HCT116 (cell line): ENCODE results near the gene RNF8. TPM values are rescaled to one million over a fixed set of nuclear protein-coding genes. Genes with fewer than 3 reads are reported as not detected.

Source experiments
- ATAC-seq: fragments of 200-7000 bp; cut with Tn5 transposase; 2 replicates; pipeline ENCODE4 v1.9.1; 2020; ENCODE audit warnings: mild to moderate bottlenecking, moderate library complexity
- BruUV-seq: library from RNA; stranded (reverse); fragments of 400-500 nt; replicated peaks from 2 replicates; lab custom pipeline; 2021; lab: Mats Ljungman, UMichigan
- CTCF ChIA-PET: fragments of 300-600 bp; sonication (Branson Sonifier 250); formaldehyde crosslinking; loops from one replicate; lab custom pipeline; 2021; ENCODE audit warnings: antibody characterized with exemption; lab: Charles Lee
- POLR2A ChIA-PET: fragments of 300-600, 350-600 bp; sonication (Branson Sonifier 250); formaldehyde crosslinking; loops from one replicate; lab custom pipeline; 2021; ENCODE audit warnings: antibody characterized with exemption; lab: Charles Lee
- RAD21 ChIA-PET, 2 experiments: fragments of 300-600 bp; sonication (Branson Sonifier 250); formaldehyde crosslinking; loops; one replicate each; lab custom pipeline; 2023; ENCODE audit warnings: low total read pairs in 2 of 2; ENCODE audit not compliant: uncharacterized antibody in 2 of 2, unreplicated experiment in 2 of 2, low non-redundant PET in 1 of 2; lab: Charles Lee
- DNase-seq: peaks from one replicate; pipeline ENCODE4 v3.0.0-alpha.2; 2010; ENCODE audit warnings: low read depth, low spot score
- H2AFZ ChIP-seq: fragments of 200-600 bp; shearing (Covaris generic), sonication (generic); 2 replicates; pipeline ENCODE4 v1.6.1; 2017; ENCODE audit warnings: low read depth, mixed run types, mixed read lengths, antibody characterized with exemption, low read length; ENCODE audit not compliant: poor library complexity, severe bottlenecking
- H3K27ac ChIP-seq: 2 replicates; pipeline ENCODE4 v1.5.1; 2012; ENCODE audit warnings: low read depth, low read length
- H3K27me3 ChIP-seq: fragments of 200-600 bp; sonication (generic); 2 replicates; pipeline ENCODE4 v1.6.1; 2016; ENCODE audit warnings: mixed run types, low read length, mixed read lengths; ENCODE audit not compliant: insufficient read depth
- H3K36me3 ChIP-seq, 2 experiments: fragments of 200-500 bp in 1 of 2; fragments of 200-600 bp in 1 of 2; sonication (Bioruptor generic) in 1 of 2; sonication (generic) in 1 of 2; 2 replicates each; pipeline versions ENCODE4 v1.5.1 to v1.6.1; 2014 to 2016; ENCODE audit warnings: low read length in 2 of 2, inconsistent platforms in 1 of 2, mixed read lengths in 1 of 2, mixed run types in 1 of 2; ENCODE audit not compliant: insufficient read depth in 2 of 2, control insufficient read depth in 1 of 2
- H3K4me1 ChIP-seq, 2 experiments: fragments of 200-600 bp in 1 of 2; sonication (generic) in 1 of 2; 2 replicates each; pipeline versions ENCODE4 v1.5.1 to v1.6.1; 2012 to 2017; ENCODE audit warnings: low read length in 2 of 2, inconsistent platforms in 1 of 2, mild to moderate bottlenecking in 1 of 2, mixed read lengths in 1 of 2, mixed run types in 1 of 2, moderate library complexity in 1 of 2; ENCODE audit not compliant: insufficient read depth in 2 of 2, control insufficient read depth in 1 of 2
- H3K4me2 ChIP-seq: fragments of 200-600 bp; sonication (generic); 2 replicates; pipeline ENCODE4 v1.6.1; 2017; ENCODE audit warnings: mixed run types, low read length, mixed read lengths
- H3K4me3 ChIP-seq, 2 experiments: fragments of 200-600 bp in 1 of 2; sonication (generic) in 1 of 2; replicated peaks in 1 of 2; 2 replicates each; pipeline ENCODE4 v1.5.1; 2011 to 2016; ENCODE audit warnings: low read length in 2 of 2, control low read depth in 1 of 2, low read depth in 1 of 2, mild to moderate bottlenecking in 1 of 2, mixed read lengths in 1 of 2, mixed run types in 1 of 2
- H3K79me2 ChIP-seq: fragments of 200-600 bp; sonication (generic); 2 replicates; pipeline ENCODE4 v1.6.1; 2017; ENCODE audit warnings: mild to moderate bottlenecking, mixed run types, low read length, moderate library complexity, mixed read lengths; ENCODE audit not compliant: insufficient read depth
- H3K9ac ChIP-seq: fragments of 200-600 bp; sonication (generic); 2 replicates; pipeline ENCODE4 v1.6.1; 2016; ENCODE audit warnings: low read length, mixed read lengths
- H3K9me2 ChIP-seq: fragments of 200-600 bp; sonication (generic), shearing (Covaris generic); 2 replicates; pipeline ENCODE4 v1.6.1; 2017; ENCODE audit warnings: mixed run types, mild to moderate bottlenecking, moderate library complexity; ENCODE audit not compliant: insufficient read depth
- H3K9me3 ChIP-seq, 2 experiments: fragments of 200-500 bp in 1 of 2; fragments of 200-600 bp in 1 of 2; sonication (Bioruptor generic) in 1 of 2; sonication (generic) in 1 of 2; 2 replicates each; pipeline ENCODE4 v1.6.1; 2014 to 2017; ENCODE audit warnings: low read length in 2 of 2, mixed read lengths in 2 of 2, inconsistent platforms in 1 of 2, low read depth in 1 of 2, mild to moderate bottlenecking in 1 of 2, mixed run types in 1 of 2, moderate library complexity in 1 of 2; ENCODE audit not compliant: control insufficient read depth in 1 of 2, insufficient read depth in 1 of 2
- H4K20me1 ChIP-seq: fragments of 200-600 bp; sonication (generic), shearing (Covaris generic); 2 replicates; pipeline ENCODE4 v1.6.1; 2017; ENCODE audit warnings: mixed run types, mild to moderate bottlenecking, moderate library complexity; ENCODE audit not compliant: insufficient read depth
- ATF3 ChIP-seq: IDR thresholded peaks from 2 replicates; pipeline ENCODE4 v1.6.1; 2012
- CBX3 ChIP-seq: IDR thresholded peaks from 2 replicates; pipeline ENCODE4 v1.6.1; 2012; ENCODE audit warnings: low read depth
- CEBPB ChIP-seq: IDR thresholded peaks from 2 replicates; pipeline ENCODE4 v1.6.1; 2012; ENCODE audit warnings: low read depth
- CTCF ChIP-seq, 3 experiments: fragments of 200-600 bp in 1 of 3; sonication (generic) in 1 of 3; IDR thresholded peaks in 2 of 3; conservative IDR thresholded peaks in 1 of 3; 2 replicates each; pipeline ENCODE4 v1.5.1; 2012 to 2017; ENCODE audit warnings: low read depth in 2 of 3, low read length in 2 of 3, antibody characterized with exemption in 1 of 3, borderline replicate concordance in 1 of 3, control low read depth in 1 of 3, mild to moderate bottlenecking in 1 of 3, mixed read lengths in 1 of 3, mixed run types in 1 of 3, moderate library complexity in 1 of 3; ENCODE audit not compliant: insufficient read depth in 1 of 3
- EGR1 ChIP-seq: IDR thresholded peaks from 2 replicates; pipeline ENCODE4 v1.6.1; 2012; ENCODE audit warnings: low read depth
- ELF1 ChIP-seq: IDR thresholded peaks from 2 replicates; pipeline ENCODE4 v1.6.1; 2012; ENCODE audit warnings: low read depth, borderline replicate concordance
- EZH2 ChIP-seq: fragments of 200-600 bp; sonication (generic); IDR thresholded peaks from 2 replicates; pipeline ENCODE4 v1.6.1; 2017; ENCODE audit warnings: antibody characterized with exemption, mixed run types
- EZH2phosphoT487 ChIP-seq: fragments of 200-600 bp; IDR thresholded peaks from 2 replicates; pipeline ENCODE4 v1.6.1; 2018; ENCODE audit warnings: antibody characterized with exemption, borderline replicate concordance
- FOSL1 ChIP-seq: IDR thresholded peaks from 2 replicates; pipeline ENCODE4 v1.6.1; 2012; ENCODE audit warnings: low read depth
- JUND ChIP-seq: IDR thresholded peaks from 2 replicates; pipeline ENCODE4 v1.6.1; 2012
- POLR2A ChIP-seq: IDR thresholded peaks from 2 replicates; pipeline ENCODE4 v1.7.0; 2011; ENCODE audit warnings: borderline replicate concordance; ENCODE audit not compliant: insufficient read depth, insufficient read length; ENCODE audit errors: extremely low read depth
- POLR2AphosphoS5 ChIP-seq: IDR thresholded peaks from 2 replicates; pipeline ENCODE4 v1.6.1; 2011; ENCODE audit warnings: mild to moderate bottlenecking, low read depth, low read length, moderate library complexity
- REST ChIP-seq: IDR thresholded peaks from 2 replicates; pipeline ENCODE4 v1.6.1; 2012; ENCODE audit warnings: low read depth
- SIN3A ChIP-seq: IDR thresholded peaks from 2 replicates; pipeline ENCODE4 v1.6.1; 2012; ENCODE audit warnings: low read depth
- TCF7L2 ChIP-seq: IDR thresholded peaks from 2 replicates; pipeline ENCODE4 v1.7.0; 2011; ENCODE audit warnings: borderline replicate concordance, inconsistent platforms; ENCODE audit not compliant: insufficient read depth, insufficient read length; ENCODE audit errors: extremely low read depth
- ZBTB33 ChIP-seq: IDR thresholded peaks from 2 replicates; pipeline ENCODE4 v1.6.1; 2011; ENCODE audit warnings: mild to moderate bottlenecking, low read length, moderate library complexity; ENCODE audit not compliant: insufficient replicate concordance; ENCODE audit errors: extremely low read depth
- ZFX ChIP-seq: fragments of 450-650 bp; IDR thresholded peaks from 2 replicates; pipeline ENCODE4 v1.6.1; 2017
- intact Hi-C: fragments of 100-400 bp; cut with micrococcal nuclease; formaldehyde crosslinking; loops from 2 replicates; pipeline ENCODE4 v1.10.0; 2022
- total RNA-seq: library from RNA; stranded (reverse); gene quantifications from one replicate; pipeline ENCODE4 v1.2.1, GENCODE V29; 2021; ENCODE audit not compliant: unreplicated experiment
- TF ChIP-seq, protein P1 (sequence below): IDR thresholded peaks from 2 replicates; pipeline ENCODE4 v1.6.1; 2012

The RNF8 gene
- total RNA-seq, 1 experiment from 2014 or later: 28.0 TPM

DNA sequence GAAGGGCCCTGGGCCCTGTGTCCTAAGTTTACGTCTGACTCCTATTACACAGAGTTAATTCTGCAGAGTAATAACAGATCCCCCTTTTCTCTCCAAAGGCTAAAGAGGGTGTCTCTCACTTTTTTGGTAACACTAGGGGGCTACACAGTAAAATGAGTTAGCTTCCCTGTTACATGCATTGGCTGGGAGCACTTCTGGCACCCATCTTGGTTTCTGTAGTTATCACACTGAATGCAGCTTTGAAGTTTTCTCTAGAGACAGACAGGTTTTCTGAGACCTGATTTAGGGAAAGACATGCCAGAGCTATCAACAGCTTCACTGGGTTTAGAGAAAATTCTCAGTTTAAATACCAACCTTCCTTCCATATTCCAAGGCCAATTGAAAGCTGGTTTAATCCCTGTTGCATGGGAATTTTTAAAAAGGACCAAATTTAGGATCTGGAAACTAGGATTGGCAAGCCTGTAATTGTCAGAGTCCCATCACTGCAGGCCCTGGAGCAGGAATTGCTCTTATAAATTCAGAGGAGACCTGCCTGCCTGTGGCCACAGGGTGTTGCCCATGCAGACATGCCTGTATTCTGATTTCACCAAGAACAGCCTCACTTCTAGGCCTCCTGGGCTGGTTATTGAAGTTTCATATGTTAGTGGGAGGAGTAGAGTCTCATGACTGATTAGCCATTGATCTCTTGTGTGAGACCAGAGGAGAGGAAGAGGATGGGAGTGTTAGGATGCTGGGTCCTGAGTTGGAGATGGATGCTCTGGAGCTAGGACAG lies 29.4 kb downstream of the RNF8 start:
- no peak overlapping the region for H3K27ac ChIP-seq
- H3K4me3 ChIP-seq: no peak overlapping the region
- no peaks in the 10 kb centered on the region for H4K20me1 ChIP-seq
- POLR2A ChIA-PET: no interaction called here
- no peak for TF ChIP-seq JUND
- no peak for TF ChIP-seq SIN3A
- no peak for TF ChIP-seq ATF3
- TF ChIP-seq CEBPB: no peak
- TF ChIP-seq EZH2phosphoT487: no peak
- TF ChIP-seq ELF1: no peak
- TF ChIP-seq ZBTB33: no peak
- TF ChIP-seq TCF7L2: no peak
- TF ChIP-seq EZH2: no peak
- TF ChIP-seq FOSL1: no peak
- TF ChIP-seq ZFX: no peak
- TF ChIP-seq CTCF (IDR thresholded peaks at IDR 0.05 in 2 of 3, conservative IDR thresholded peaks at IDR 0.05 in 1 of 3; ENCODE audit: borderline replicate concordance in 1 of 3, insufficient read depth in 1 of 3, low read depth in 2 of 3, low read length in 2 of 3): no peak
- TF ChIP-seq POLR2A: no peak
- TF ChIP-seq POLR2AphosphoS5: no peak
- TF ChIP-seq REST: no peak
- TF ChIP-seq CBX3: no peak
- TF ChIP-seq, protein P1, sequence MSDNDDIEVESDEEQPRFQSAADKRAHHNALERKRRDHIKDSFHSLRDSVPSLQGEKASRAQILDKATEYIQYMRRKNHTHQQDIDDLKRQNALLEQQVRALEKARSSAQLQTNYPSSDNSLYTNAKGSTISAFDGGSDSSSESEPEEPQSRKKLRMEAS: no peak
- no peak for TF ChIP-seq EGR1
- H3K27me3 ChIP-seq: no peaks in the 10 kb centered on the region
- ATAC-seq: no peak
- RAD21 ChIA-PET: no interaction called here
- no peak overlapping the region for H2AFZ ChIP-seq
- no peaks in the 10 kb centered on the region; the same call in 1 of the 2 replicates for H3K79me2 ChIP-seq
- BruUV-seq: no TSS peak
- peaks cover 15 to 19% of the 10 kb centered on the region in 2 experiments for H3K36me3 ChIP-seq
- no peak overlapping the region for H3K4me2 ChIP-seq
- intact Hi-C loops: no loop called here
- H3K9me3 ChIP-seq: no peaks in the 10 kb centered on the region
- H3K9ac ChIP-seq: no peak overlapping the region
- no peaks in the 10 kb centered on the region for H3K9me2 ChIP-seq
- CTCF ChIA-PET: interaction anchor here (1.3 to 2.1 kb wide), 2 partner anchors 11 to 309 kb away, joined by 4 to 7 read pairs; no protein-coding TSS in a partner anchor
- no peaks in the 10 kb centered on the region for H3K4me1 ChIP-seq
- DNase-seq: no peak
